Measurements from ENCODE around the gene RPN2. TPM values are rescaled to one million over a fixed set of nuclear protein-coding genes. Genes with fewer than 3 reads are reported as not detected.

Gene RPN2
- total RNA-seq, 4 donors from 2014 or later = 95.2 to 116 (median 109) TPM

- Histone ChIP-seq H3K9me3 (no peaks in the 10 kb centered on the region), H3K27me3 (no peaks in the 10 kb centered on the region), H3K4me1 (no peaks in the 10 kb centered on the region), H3K36me3 (no peaks in the 10 kb centered on the region), H3K4me3 (no peak overlapping the region), H3K27ac (no peak overlapping the region)
- TF ChIP-seq POLR2A (IDR thresholded peaks at IDR 0.05) (no peak), CTCF (IDR thresholded peaks at IDR 0.05) (no peak)
- DNase-seq = no peak
These were observed 77.2 kb downstream of the RPN2 start for GRCh38 chr20:37256286-37256685.

GRCh38 chr20:37257530-37257929 lies 78.4 kb downstream of the RPN2 start:
- H3K4me3 ChIP-seq = no peak overlapping the region
- DNase-seq = no peak
- no peaks in the 10 kb centered on the region for H3K9me3 ChIP-seq
- no peaks in the 10 kb centered on the region for H3K36me3 ChIP-seq
- H3K27me3 ChIP-seq = no peaks in the 10 kb centered on the region
- H3K4me1 ChIP-seq = no peaks in the 10 kb centered on the region
- no peak overlapping the region for H3K27ac ChIP-seq
- TF ChIP-seq POLR2A (IDR thresholded peaks at IDR 0.05) (no peak), CTCF (IDR thresholded peaks at IDR 0.05) (no peak)

GRCh38 chr20:37257988-37258387 lies 78.9 kb downstream of the RPN2 start:
- no peaks in the 10 kb centered on the region for H3K4me1 ChIP-seq
- H3K36me3 ChIP-seq = no peaks in the 10 kb centered on the region
- no peak overlapping the region for H3K27ac ChIP-seq
- no peak overlapping the region for H3K4me3 ChIP-seq
- no peaks in the 10 kb centered on the region for H3K27me3 ChIP-seq
- DNase-seq = no peak
- TF ChIP-seq POLR2A (IDR thresholded peaks at IDR 0.05) (no peak), CTCF (IDR thresholded peaks at IDR 0.05) (no peak)
- no peaks in the 10 kb centered on the region for H3K9me3 ChIP-seq

GRCh38 chr20:37259031-37259430 lies 79.9 kb downstream of the RPN2 start:
- H3K4me3 ChIP-seq = no peak overlapping the region
- H3K27ac ChIP-seq = no peak overlapping the region
- TF ChIP-seq CTCF (IDR thresholded peaks at IDR 0.05) = no peak
- TF ChIP-seq POLR2A (IDR thresholded peaks at IDR 0.05) = no peak
- no peak for DNase-seq
- no peaks in the 10 kb centered on the region for H3K9me3 ChIP-seq
- no peaks in the 10 kb centered on the region for H3K4me1 ChIP-seq
- H3K36me3 ChIP-seq = no peaks in the 10 kb centered on the region
- H3K27me3 ChIP-seq = no peaks in the 10 kb centered on the region

GRCh38 chr20:37259865-37260264 lies 80.7 kb downstream of the RPN2 start:
- H3K4me3 ChIP-seq = no peak overlapping the region
- H3K27ac ChIP-seq = no peak overlapping the region
- no peak for TF ChIP-seq CTCF (IDR thresholded peaks at IDR 0.05)
- TF ChIP-seq POLR2A (IDR thresholded peaks at IDR 0.05) = no peak
- H3K36me3 ChIP-seq = no peaks in the 10 kb centered on the region
- no peak for DNase-seq
- no peaks in the 10 kb centered on the region for H3K27me3 ChIP-seq
- no peaks in the 10 kb centered on the region for H3K4me1 ChIP-seq
- no peaks in the 10 kb centered on the region for H3K9me3 ChIP-seq

GRCh38 chr20:37260923-37261322 lies 81.8 kb downstream of the RPN2 start:
- Histone ChIP-seq H3K9me3 (no peaks in the 10 kb centered on the region), H3K4me3 (no peak overlapping the region), H3K27me3 (no peaks in the 10 kb centered on the region), H3K4me1 (no peaks in the 10 kb centered on the region), H3K27ac (no peak overlapping the region), H3K36me3 (no peaks in the 10 kb centered on the region)
- TF ChIP-seq CTCF (IDR thresholded peaks at IDR 0.05) = no peak
- no peak for TF ChIP-seq POLR2A (IDR thresholded peaks at IDR 0.05)
- no peak for DNase-seq

Data from Peyer's patch (tissue), 4 donors.